D721Med (cell line): ENCODE results near the gene ROCK2.
"Not testable (repeated sequence)": the region's sequence is repeated elsewhere in the genome, so short reads cannot be mapped to it uniquely, and the experiment has no call there.

Source experiments
- DNase-seq: peaks from one replicate; pipeline ENCODE4 v3.0.0; 2011; ENCODE audit warnings: low spot score; ENCODE audit not compliant: insufficient read length
- FAIRE-seq: peaks from 2 replicates; lab custom pipeline; 2011; peaks lifted over from hg19 to GRCh38; lab: Jason Lieb, UNC
- TF ChIP-seq, protein P1 (sequence below): IDR thresholded peaks from 2 replicates; pipeline ENCODE4 v1.5.1; 2012; ENCODE audit warnings: mild to moderate bottlenecking, control low read depth; ENCODE audit not compliant: insufficient read depth; ENCODE audit errors: missing control alignments

ROCK2 gene

DNA sequence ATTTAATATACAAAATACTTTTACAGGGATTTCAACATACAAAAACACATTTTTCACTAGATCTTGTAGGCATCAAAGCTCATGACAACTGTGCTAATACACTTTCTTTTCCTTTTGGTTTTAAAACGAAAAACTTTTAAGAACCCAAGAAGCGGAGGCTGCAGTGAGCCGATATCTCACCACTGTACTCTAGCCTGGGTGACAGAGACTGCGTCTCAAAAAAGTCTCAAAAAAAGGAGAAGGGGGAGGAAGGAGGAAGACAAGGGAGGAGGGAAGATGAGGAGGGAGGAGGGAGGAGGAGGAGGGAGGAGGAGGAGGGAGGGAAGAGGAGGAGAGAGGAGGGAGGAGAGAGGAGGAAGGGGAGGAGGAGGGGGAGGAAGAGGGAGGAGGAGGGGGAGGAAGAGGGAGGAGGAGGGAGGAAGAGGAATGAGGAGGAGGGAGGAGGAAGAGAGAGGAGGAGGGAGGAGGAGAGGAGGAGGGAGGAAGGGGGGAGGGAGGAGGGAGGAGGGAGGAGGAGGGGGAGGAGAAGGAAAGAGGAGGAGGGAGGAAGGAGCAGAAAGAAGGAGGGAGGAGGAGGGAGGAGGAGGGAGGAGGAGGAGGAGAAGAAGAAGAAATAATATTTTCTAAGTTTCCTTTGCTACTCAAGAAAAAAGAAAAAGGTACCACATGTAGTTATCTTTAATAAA lies 13.8 kb downstream of the ROCK2 start:
- DNase-seq (no peak), FAIRE-seq (no peak)
- TF ChIP-seq, protein P1, sequence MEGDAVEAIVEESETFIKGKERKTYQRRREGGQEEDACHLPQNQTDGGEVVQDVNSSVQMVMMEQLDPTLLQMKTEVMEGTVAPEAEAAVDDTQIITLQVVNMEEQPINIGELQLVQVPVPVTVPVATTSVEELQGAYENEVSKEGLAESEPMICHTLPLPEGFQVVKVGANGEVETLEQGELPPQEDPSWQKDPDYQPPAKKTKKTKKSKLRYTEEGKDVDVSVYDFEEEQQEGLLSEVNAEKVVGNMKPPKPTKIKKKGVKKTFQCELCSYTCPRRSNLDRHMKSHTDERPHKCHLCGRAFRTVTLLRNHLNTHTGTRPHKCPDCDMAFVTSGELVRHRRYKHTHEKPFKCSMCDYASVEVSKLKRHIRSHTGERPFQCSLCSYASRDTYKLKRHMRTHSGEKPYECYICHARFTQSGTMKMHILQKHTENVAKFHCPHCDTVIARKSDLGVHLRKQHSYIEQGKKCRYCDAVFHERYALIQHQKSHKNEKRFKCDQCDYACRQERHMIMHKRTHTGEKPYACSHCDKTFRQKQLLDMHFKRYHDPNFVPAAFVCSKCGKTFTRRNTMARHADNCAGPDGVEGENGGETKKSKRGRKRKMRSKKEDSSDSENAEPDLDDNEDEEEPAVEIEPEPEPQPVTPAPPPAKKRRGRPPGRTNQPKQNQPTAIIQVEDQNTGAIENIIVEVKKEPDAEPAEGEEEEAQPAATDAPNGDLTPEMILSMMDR, result no peak

DNA sequence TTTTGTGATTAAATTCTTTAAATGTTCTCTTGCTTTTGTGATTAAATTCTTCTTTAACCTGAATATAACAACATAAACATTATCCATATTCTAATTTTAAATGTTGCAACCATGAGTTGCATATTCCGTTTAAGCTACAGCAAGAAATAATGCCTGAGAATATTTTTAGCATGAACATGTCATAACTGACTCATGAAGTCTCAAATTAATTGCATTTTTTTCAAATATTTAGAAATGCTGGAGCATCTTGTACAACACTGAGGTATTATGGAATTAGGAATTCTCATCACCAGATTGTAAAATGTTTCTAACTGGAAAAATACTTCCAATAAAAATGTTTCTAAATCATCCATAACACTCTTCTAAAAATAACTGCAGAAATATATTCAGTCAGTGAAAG lies 14.7 kb downstream of the ROCK2 start:
- DNase-seq (no peak), FAIRE-seq (no peak)
- TF ChIP-seq, protein P1, result no peak

DNA sequence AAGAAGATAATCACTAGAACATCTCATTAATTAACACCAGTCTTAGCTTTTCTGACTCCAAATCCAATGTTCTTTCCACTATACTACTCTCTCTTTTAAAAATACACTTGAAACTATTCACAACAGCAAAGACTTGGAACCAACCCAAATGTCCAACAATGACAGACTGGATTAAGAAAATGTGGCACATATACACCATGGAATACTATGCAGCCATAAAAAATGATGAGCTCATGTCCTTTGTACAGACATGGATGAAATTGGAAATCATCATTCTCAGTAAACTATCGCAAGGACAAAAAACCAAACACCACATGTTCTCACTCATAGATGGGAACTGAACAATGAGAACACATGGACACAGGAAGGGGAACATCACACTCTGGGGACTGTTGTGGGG lies 15.9 kb downstream of the ROCK2 start:
- DNase-seq, FAIRE-seq: not testable (repeated sequence)

DNA sequence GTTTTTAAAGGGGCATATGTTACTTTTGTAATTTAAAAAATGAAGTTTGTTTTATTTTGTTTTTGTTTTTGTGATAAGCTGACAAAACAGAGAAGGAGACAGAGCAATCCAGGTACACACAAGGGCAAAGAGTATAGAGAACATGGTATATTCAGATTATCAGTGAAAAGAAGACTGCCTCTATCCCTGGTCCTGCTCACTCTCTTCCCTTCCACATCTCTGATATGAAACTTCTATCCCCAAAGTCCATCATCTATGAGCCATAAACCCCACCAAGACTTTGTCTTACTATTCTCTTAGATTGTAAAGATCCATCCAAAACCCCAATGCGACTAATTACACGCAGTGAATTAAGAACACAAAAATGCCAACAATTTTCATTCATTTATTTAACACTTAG lies 16.6 kb downstream of the ROCK2 start:
- DNase-seq (no peak), FAIRE-seq (no peak)
- TF ChIP-seq, protein P1, result no peak

DNA sequence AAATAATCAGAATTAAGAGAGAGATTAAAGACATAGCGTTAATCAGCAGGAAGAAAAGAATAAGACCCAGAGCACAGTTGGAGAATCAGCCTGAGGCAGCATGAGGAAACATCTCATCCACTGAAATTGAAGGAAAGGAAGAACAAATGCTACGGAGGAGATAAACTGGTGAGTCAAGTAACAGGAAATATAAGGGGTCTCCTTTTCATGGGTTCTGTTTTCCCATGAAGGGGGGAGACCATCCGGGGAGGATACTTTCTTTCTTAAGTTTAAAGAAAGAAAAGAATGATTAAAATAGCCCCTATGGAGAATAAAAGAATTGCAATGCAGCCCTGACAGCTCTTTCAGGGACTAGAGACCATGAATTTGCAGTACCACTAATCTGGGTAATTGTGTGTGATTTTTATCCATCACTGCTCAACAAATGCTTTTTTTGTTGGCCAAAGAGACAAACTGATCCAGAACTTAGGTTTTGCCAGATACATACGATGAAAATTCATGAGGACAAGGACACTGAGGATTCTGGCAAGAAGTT lies 17.7 kb downstream of the ROCK2 start:
- TF ChIP-seq, protein P1, result no peak
- FAIRE-seq (no peak), DNase-seq (no peak)

DNA sequence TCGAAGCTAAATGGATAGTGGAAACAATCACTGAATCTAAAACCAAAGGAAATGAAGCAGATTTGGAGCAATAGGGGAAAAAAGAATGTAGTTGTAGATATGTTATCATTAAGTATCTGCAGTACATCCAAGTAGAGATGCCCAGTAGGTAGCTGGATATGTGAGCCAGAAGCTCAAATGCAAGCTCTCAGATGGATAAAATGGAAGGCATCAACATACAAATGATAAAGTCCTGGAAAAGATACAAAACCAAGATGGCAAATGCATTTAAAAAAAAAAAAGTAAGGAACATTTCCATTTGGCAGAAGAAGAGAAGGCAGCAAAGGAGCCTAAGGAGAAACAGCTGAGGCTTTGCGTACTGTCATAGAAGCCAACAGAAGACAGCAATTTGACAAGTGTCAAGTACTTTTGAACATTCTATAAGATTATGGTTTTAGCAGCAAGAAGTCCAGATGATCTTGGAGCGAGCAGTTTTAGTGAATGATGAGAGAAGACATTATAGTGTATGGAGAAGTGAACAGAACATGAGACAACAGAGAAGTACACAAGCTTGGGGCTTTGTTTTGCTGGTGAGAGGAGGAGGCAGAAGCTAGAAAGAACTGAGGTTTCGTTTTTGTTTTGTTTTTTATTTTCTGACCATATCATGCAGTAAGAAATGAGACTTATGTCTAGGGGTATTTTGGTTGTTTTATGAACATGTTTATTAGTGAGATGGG lies 18.3 kb downstream of the ROCK2 start:
- TF ChIP-seq, protein P1, result no peak
- DNase-seq, result no peak
- no peak for FAIRE-seq

DNA sequence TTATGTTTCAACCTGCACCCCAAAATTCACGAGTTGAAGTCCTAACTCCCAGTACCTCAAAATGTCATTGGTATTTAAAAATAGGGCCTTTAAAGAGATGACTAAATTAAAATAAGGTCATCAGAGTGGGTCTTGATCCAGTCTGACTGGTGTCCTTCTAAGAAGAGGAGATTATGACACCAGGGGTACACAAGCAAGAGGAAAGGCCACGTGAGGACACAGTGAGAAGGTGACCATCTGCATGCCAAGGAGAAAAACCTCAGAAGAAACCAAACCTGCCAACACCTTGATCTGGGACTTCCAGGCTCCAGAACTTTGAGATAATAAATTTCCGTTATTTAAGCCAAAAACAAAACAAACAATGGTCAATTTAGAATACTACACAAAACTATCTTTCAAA lies 22.6 kb downstream of the ROCK2 start:
- TF ChIP-seq, protein P1, result no peak
- DNase-seq (no peak), FAIRE-seq (no peak)
